GM12878 (cell line): ENCODE data around the gene MCMBP. TPM values are rescaled to one million over a fixed set of nuclear protein-coding genes. Genes with fewer than 3 reads are reported as not detected.

ENCODE experiments used
- CBX5 ChIP-seq: sonication (generic); IDR thresholded peaks from 2 replicates; pipeline ENCODE4 v1.6.1; 2016; ENCODE audit warnings: low read depth, moderate library complexity, mild to moderate bottlenecking, inconsistent platforms
- CEBPZ ChIP-seq: fragments of 150-350 bp; IDR thresholded peaks from 2 replicates; pipeline ENCODE4 v1.6.1; 2016; ENCODE audit warnings: low read depth, low read length
- CHD1 ChIP-seq: IDR thresholded peaks from 2 replicates; pipeline ENCODE4 v1.6.1; 2012; ENCODE audit warnings: low read depth, low read length, improper control_type of control experiment
- CTCF ChIP-seq, 3 experiments: IDR thresholded peaks in 2 of 3; conservative IDR thresholded peaks in 1 of 3; 2 replicates each; pipeline ENCODE4 v1.5.1; 2011; ENCODE audit warnings: low read depth in 3 of 3, low read length in 3 of 3, mild to moderate bottlenecking in 3 of 3, control low read depth in 2 of 3, moderate library complexity in 2 of 3, inconsistent platforms in 1 of 3, mixed read lengths in 1 of 3; ENCODE audit not compliant: control insufficient read depth in 2 of 3, insufficient read depth in 1 of 3; ENCODE audit errors: extremely low read depth in 1 of 3
- E2F4 ChIP-seq: IDR thresholded peaks from 2 replicates; pipeline ENCODE4 v1.6.1; 2012; ENCODE audit warnings: low read depth, low read length, improper control_type of control experiment
- EED ChIP-seq: sonication (generic); IDR thresholded peaks from 2 replicates; pipeline ENCODE4 v1.6.1; 2016; ENCODE audit warnings: antibody characterized with exemption, low read depth
- FOXK2 ChIP-seq: fragments of 450-650 bp; IDR thresholded peaks from 2 replicates; pipeline ENCODE4 v1.6.1; 2017; ENCODE audit warnings: mild to moderate bottlenecking, moderate library complexity
- GATAD2B ChIP-seq: fragments of 450-650 bp; conservative IDR thresholded peaks from 2 replicates; pipeline ENCODE4 v1.6.1; 2017; ENCODE audit warnings: low read depth, mild to moderate bottlenecking, moderate library complexity
- KLF5 ChIP-seq: fragments of 450-650 bp; IDR thresholded peaks from 2 replicates; pipeline ENCODE4 v1.6.1; 2014; ENCODE audit warnings: mild to moderate bottlenecking; ENCODE audit not compliant: partially characterized antibody
- MEF2B ChIP-seq: fragments of 450-650 bp; IDR thresholded peaks from 2 replicates; pipeline ENCODE4 v1.6.1; 2018; ENCODE audit warnings: mild to moderate bottlenecking, moderate library complexity; ENCODE audit not compliant: partially characterized antibody, poor library complexity, severe bottlenecking
- MLLT1 ChIP-seq: fragments of 450-650 bp; IDR thresholded peaks from 2 replicates; pipeline ENCODE4 v1.6.1; 2016; ENCODE audit warnings: mild to moderate bottlenecking
- MTA2 ChIP-seq: fragments of 450-650 bp; IDR thresholded peaks from 2 replicates; pipeline ENCODE4 v1.6.1; 2016; ENCODE audit warnings: low read depth, mild to moderate bottlenecking, moderate library complexity
- NBN ChIP-seq: fragments of 450-650 bp; IDR thresholded peaks from 2 replicates; pipeline ENCODE4 v1.6.1; 2016
- NR2C2 ChIP-seq: IDR thresholded peaks from 2 replicates; pipeline ENCODE4 v1.6.1; 2011; ENCODE audit warnings: borderline replicate concordance, low read depth; ENCODE audit not compliant: control insufficient read depth, insufficient read length
- NR2F1 ChIP-seq: fragments of 450-650 bp; conservative IDR thresholded peaks from 2 replicates; pipeline ENCODE4 v1.6.1; 2017; ENCODE audit warnings: mild to moderate bottlenecking
- RUNX3 ChIP-seq: IDR thresholded peaks from 2 replicates; pipeline ENCODE4 v1.6.1; 2012; ENCODE audit warnings: low read length, inconsistent platforms
- SIX5 ChIP-seq: IDR thresholded peaks from 2 replicates; pipeline ENCODE4 v1.6.1; 2011; ENCODE audit warnings: mild to moderate bottlenecking, low read depth, low read length, moderate library complexity; ENCODE audit not compliant: severe bottlenecking
- SMC3 ChIP-seq: IDR thresholded peaks from 2 replicates; pipeline ENCODE4 v1.6.1; 2011; ENCODE audit warnings: low read length, improper control_type of control experiment, borderline replicate concordance
- SUZ12 ChIP-seq: fragments of 200-600 bp; sonication (generic); IDR thresholded peaks from one replicate; pipeline ENCODE4 v1.6.1; 2018; ENCODE audit warnings: antibody characterized with exemption, mild to moderate bottlenecking; ENCODE audit not compliant: unreplicated experiment
- TCF12 ChIP-seq: IDR thresholded peaks from 2 replicates; pipeline ENCODE4 v1.6.1; 2011; ENCODE audit warnings: low read depth, mild to moderate bottlenecking, low read length
- WRNIP1 ChIP-seq: IDR thresholded peaks from 2 replicates; pipeline ENCODE4 v1.6.1; 2011; ENCODE audit warnings: low read depth, low read length, improper control_type of control experiment, borderline replicate concordance
- polyA plus RNA-seq, 11 experiments: library from polyadenylated mRNA; depleted of rRNA in 4 of 11; unstranded in 6 of 11; stranded (reverse) in 5 of 11; fragments of >200 nt; fragmentation: Nextera tagmentation in 4 of 11; fragmentation: Illumina TruSeq in 1 of 11; extraction: Ambion mirVana in 4 of 11; extraction: Trizol in 1 of 11; gene quantifications; 1 replicate in 1 of 11; 2 replicates in 10 of 11; pipeline versions ENCODE4 v1.2.1 to v1.2.3, GENCODE V29; 2011 to 2016; ENCODE audit warnings: inconsistent platforms in 2 of 11, missing spikeins in 2 of 11, low read depth in 1 of 11
- total RNA-seq, 4 experiments: library from RNA; depleted of rRNA in 3 of 4; stranded (reverse); fragments of >200 nt in 3 of 4; fragmentation: Illumina TruSeq in 1 of 4; extraction: Trizol in 1 of 4; gene quantifications; 2 replicates each; pipeline versions ENCODE4 v1.2.1 to v1.2.3, GENCODE V29; 2013 to 2021

Gene MCMBP
- total and polyA plus RNA-seq, 10 of the 15 experiments (the other 5 are each of a cell fraction or from before 2014, with no cell fraction given), result 7.6 to 93.1 (median 75.7) TPM

GRCh38 chr10:119872860-119873681 lies 428 bp upstream of the MCMBP start (continued):
- TF ChIP-seq E2F4 (no peak; the same call in 1 of the 2 replicates), RUNX3 (peak; percentile 48), GATAD2B (peak; percentile 65), SUZ12 (no peak), MTA2 (no peak), NBN (peak; percentile 78), NR2C2 (no peak), EED (peak; percentile 11; the same call in 1 of the 2 replicates), FOXK2 (no peak), TCF12 (peak; percentile 54; the same call in 1 of the 2 replicates), CEBPZ (no peak), NR2F1 (0 out of 2 replicates have a peak, but pooled peaks have one; percentile 28), SMC3 (no peak), SIX5 (peak; percentile 77), CHD1 (no peak), CBX5 (peak; percentile 63; the same call in 1 of the 2 replicates), MEF2B (peak; percentile 19), WRNIP1 (no peak), CTCF (IDR thresholded peaks at IDR 0.05 in 2 of 3, conservative IDR thresholded peaks at IDR 0.05 in 1 of 3; ENCODE audit: control insufficient read depth in 2 of 3, extremely low read depth in 1 of 3, insufficient read depth in 1 of 3, low read depth in 3 of 3, low read length in 3 of 3) (0 out of 6 replicates have a peak, but pooled peaks of 1 of the 3 experiments have one; percentile 4), MLLT1 (0 out of 2 replicates have a peak, but pooled peaks have one; percentile 38), KLF5 (no peak)
